ENCODE measurements around the gene SLC12A3.
"Not testable (repeated sequence)": the region's sequence is repeated elsewhere in the genome, so short reads cannot be mapped to it uniquely, and the experiment has no call there.

Gene SLC12A3

DNA sequence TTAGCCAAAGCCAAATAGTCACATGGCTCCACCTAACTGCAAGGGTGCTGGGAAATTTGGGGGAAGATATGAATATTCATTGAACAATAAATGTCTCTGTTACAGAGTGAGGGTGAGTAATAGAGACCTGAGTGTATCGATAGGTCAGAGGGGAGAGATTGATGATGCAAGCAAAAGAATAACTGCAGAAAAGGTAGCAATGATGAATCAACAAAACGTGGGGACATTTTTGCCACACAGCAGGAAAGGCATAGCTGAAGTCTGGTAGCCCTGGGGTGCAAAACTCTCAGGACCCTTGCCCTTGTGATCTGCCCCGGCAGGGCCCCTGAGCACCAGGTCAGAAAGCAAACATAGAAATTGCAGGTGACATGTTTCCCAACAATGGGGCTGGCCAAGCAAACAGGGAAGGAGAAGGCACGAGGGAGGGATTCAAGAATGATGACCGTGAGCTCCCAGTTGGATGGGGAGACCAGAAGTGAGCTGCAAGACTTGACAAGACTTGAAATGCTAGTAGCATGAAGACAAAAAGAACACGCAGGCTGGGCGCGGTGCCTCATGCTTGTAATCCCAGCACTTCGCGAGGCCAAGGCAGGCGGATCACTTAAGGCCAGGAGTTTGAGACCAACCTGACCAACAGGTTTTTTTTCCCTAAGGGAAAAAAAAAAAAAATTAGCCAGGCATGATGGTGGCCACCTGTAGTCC is 54.2 kb downstream of the SLC12A3 start:
- H3K4me1 Mint-ChIP-seq (ENCODE audit: low read depth), result peaks cover 49% of the 10 kb centered on the region
- no peaks in the 10 kb centered on the region for H3K36me3 Mint-ChIP-seq (ENCODE audit: low read depth)
- no peaks in the 10 kb centered on the region for H3K9me3 Mint-ChIP-seq
- no peak overlapping the region for H3K27ac Mint-ChIP-seq
- intact Hi-C loops (cut with micrococcal nuclease), result no loop called here
- H3K4me3 Mint-ChIP-seq, result no peak overlapping the region
- H3K27me3 Mint-ChIP-seq, result peaks cover 45% of the 10 kb centered on the region

DNA sequence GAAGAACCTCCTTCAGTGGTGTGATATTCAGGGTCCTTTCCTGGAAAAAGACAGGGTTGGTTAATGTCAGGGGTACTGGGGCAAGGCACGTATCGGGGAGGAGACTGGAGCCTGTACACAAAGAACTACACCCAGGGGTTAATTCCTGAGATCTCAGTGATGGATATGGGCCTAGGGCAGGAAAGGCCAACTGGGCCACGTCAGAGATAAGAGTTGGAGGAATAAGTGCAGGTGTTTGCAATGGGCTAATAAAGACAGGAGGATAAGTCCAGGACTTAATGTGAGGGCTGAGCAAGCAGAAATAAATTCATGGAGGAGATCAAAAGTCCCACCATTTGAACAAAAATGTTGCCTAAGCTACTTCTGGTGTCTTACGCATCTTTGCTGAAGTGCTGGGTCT is 56.6 kb downstream of the SLC12A3 start:
- Mint-ChIP-seq H3K27me3 (peaks cover 40% of the 10 kb centered on the region), H3K9me3 (no peaks in the 10 kb centered on the region)

GRCh38 chr16:56923481-56924091 is 58.6 kb downstream of the SLC12A3 start:
- peaks cover 32% of the 10 kb centered on the region for H3K4me1 Mint-ChIP-seq (ENCODE audit: low read depth)
- no peaks in the 10 kb centered on the region for H3K9me3 Mint-ChIP-seq
- no peaks in the 10 kb centered on the region for H3K36me3 Mint-ChIP-seq (ENCODE audit: low read depth)
- intact Hi-C loops (cut with micrococcal nuclease), result no loop called here
- H3K27me3 Mint-ChIP-seq, result peaks cover 30% of the 10 kb centered on the region
- no peak overlapping the region for H3K27ac Mint-ChIP-seq
- no peak overlapping the region for H3K4me3 Mint-ChIP-seq

More for the DNA sequence above, 56.6 kb downstream of the SLC12A3 start:
- Mint-ChIP-seq H3K4me1 (ENCODE audit: low read depth) (peaks cover 51% of the 10 kb centered on the region), H3K27ac (no peak overlapping the region), H3K36me3 (ENCODE audit: low read depth) (no peaks in the 10 kb centered on the region), H3K4me3 (no peak overlapping the region)
- intact Hi-C loops (cut with micrococcal nuclease), result no loop called here

- Mint-ChIP-seq H3K4me1 (ENCODE audit: low read depth) (peaks cover 17% of the 10 kb centered on the region), H3K36me3 (ENCODE audit: low read depth) (peaks cover 6% of the 10 kb centered on the region), H3K27ac (no peak overlapping the region), H3K9me3 (no peaks in the 10 kb centered on the region), H3K27me3 (peaks cover 4% of the 10 kb centered on the region), H3K4me3 (no peak overlapping the region)
- intact Hi-C loops (cut with micrococcal nuclease), result no loop called here
These were observed 62.5 kb downstream of the SLC12A3 start for GRCh38 chr16:56927471-56927870.

GRCh38 chr16:56929639-56930038 is 64.6 kb downstream of the SLC12A3 start:
- H3K9me3 Mint-ChIP-seq, result no peaks in the 10 kb centered on the region
- H3K27ac Mint-ChIP-seq, result no peak overlapping the region
- intact Hi-C loops (cut with micrococcal nuclease), result loop anchor here (10.0 kb wide), 1 partner anchor 195 kb away; the partner anchor contains the start of gene NUP93
- no peak overlapping the region for H3K4me3 Mint-ChIP-seq
- H3K36me3 Mint-ChIP-seq (ENCODE audit: low read depth), result peaks cover 21% of the 10 kb centered on the region
- H3K27me3 Mint-ChIP-seq, result peaks cover 4% of the 10 kb centered on the region
- peaks cover 24% of the 10 kb centered on the region for H3K4me1 Mint-ChIP-seq (ENCODE audit: low read depth)

- Mint-ChIP-seq H3K4me1 (ENCODE audit: low read depth) (peaks cover 27% of the 10 kb centered on the region), H3K9me3 (no peaks in the 10 kb centered on the region)
- intact Hi-C loops (cut with micrococcal nuclease), result loop anchor here (10.0 kb wide), 1 partner anchor 196 kb away; the partner anchor contains the start of gene NUP93
These were observed 65.7 kb downstream of the SLC12A3 start for GRCh38 chr16:56930486-56931270.

DNA sequence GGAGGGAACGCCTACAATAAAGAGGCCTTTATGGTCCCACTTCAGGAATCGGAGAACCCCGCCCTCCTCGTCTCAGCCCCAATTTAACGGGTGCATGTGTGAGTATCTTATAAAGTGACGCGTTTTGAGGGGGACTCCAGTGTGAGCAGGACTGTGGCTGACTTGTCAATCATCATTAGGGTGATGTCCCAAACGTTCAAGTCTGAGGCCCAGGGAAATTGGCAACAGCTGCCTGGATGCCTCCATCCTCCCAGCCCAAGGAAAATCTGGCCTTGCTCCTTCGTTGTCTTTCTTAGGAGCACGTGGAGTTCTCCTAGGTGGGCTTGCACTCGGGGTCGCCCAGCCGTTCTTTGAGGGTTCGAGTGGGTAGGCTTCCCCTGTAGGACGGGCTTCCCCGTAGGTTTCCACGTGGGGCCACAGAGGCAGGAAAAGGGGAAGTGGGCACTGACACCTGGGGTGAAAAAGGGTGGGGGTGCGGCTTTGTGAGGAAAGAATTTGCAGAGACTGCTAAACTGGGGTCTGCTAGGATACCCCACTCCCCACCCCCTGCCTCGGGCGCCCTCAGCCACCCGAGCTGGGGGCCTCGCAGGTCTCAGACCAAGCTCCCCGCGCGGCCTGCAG is 66.4 kb downstream of the SLC12A3 start:
- Mint-ChIP-seq H3K27ac (peak overlapping the region; percentile 100), H3K27me3 (peaks cover 2% of the 10 kb centered on the region), H3K4me1 (ENCODE audit: low read depth) (peaks cover 27% of the 10 kb centered on the region), H3K4me3 (peak overlapping the region; percentile 99), H3K36me3 (ENCODE audit: low read depth) (peaks cover 38% of the 10 kb centered on the region), H3K9me3 (no peaks in the 10 kb centered on the region)
- intact Hi-C loops (cut with micrococcal nuclease), result loop anchor here (10.0 kb wide), 1 partner anchor 197 kb away; the partner anchor contains the start of gene NUP93

More at GRCh38 chr16:56930486-56931270, 65.7 kb downstream of the SLC12A3 start:
- Mint-ChIP-seq H3K36me3 (ENCODE audit: low read depth) (peaks cover 31% of the 10 kb centered on the region), H3K4me3 (peak overlapping the region; percentile 99), H3K27ac (peak overlapping the region; percentile 100), H3K27me3 (peaks cover 4% of the 10 kb centered on the region)

GRCh38 chr16:56931892-56932720 is 67.1 kb downstream of the SLC12A3 start, which contains the start of gene HERPUD1:
HERPUD1 (plus strand) TSS chr16:56932142; CDS start chr16:56932245, 103 bp downstream.
- H3K27me3 Mint-ChIP-seq, result no peaks in the 10 kb centered on the region
- peak within 1 kb of the TSS; percentile 100 for H3K27ac Mint-ChIP-seq
- intact Hi-C loops (cut with micrococcal nuclease), result loop anchor here (1.0 to 10.0 kb wide), 3 partner anchors 21 to 197 kb away; partner anchors contain the start of gene NUP93
- peaks cover 46% of the 10 kb centered on the region for H3K36me3 Mint-ChIP-seq (ENCODE audit: low read depth)
- H3K9me3 Mint-ChIP-seq, result no peaks in the 10 kb centered on the region
- H3K4me3 Mint-ChIP-seq, result peak within 1 kb of the TSS; percentile 99
- H3K4me1 Mint-ChIP-seq (ENCODE audit: low read depth), result peaks cover 27% of the 10 kb centered on the region

DNA sequence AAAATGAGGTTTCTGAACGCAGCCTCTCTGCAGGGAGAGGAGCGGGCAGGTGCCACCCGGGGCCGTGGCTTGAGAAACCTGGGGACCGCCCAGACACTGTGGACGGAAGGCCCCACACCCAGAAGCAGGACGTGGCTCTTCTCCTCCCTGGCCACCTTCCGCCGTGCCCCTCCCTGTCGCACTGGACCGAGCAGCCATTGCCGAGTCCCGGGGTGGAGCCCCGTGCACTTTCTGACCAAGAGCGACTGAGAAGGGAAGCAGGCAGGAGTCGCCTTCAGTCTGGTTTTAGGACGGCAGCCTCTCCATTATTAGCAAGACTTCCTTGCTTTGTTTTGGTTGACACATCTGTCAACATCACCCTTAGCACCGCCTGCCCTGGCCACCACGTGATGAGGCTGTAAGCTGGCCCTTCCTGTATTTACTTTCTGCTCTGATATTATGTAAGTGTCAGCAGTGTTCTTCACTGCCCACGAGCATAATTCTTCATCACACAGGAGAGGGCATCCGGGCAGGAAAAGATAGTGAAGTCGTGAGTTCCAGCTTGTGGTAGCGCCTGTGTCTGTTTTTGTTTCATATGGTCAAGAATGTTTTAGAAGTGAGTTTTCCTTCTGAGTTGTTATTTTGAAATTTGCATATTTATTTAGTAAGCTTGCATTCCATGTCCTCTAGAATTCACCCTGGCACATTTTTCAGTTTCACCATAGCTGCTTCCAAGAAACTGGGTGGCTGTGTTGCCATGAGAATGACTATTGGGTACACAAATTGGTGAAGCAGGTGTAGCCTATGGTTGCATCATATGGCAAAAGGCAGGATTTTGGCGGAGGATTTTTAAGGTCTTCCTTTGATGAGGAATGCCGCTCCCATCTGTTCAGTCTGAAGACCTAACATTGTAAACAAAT is 68.0 kb downstream of the SLC12A3 start:
- H3K4me1 Mint-ChIP-seq (ENCODE audit: low read depth), result peaks cover 27% of the 10 kb centered on the region
- peaks cover 54% of the 10 kb centered on the region for H3K36me3 Mint-ChIP-seq (ENCODE audit: low read depth)
- no peaks in the 10 kb centered on the region for H3K27me3 Mint-ChIP-seq
- intact Hi-C loops (cut with micrococcal nuclease), result loop anchor here (1.0 to 10.0 kb wide), 3 partner anchors 22 to 198 kb away; partner anchors contain the start of gene NUP93
- peak overlapping the region; percentile 99 for H3K4me3 Mint-ChIP-seq
- no peaks in the 10 kb centered on the region for H3K9me3 Mint-ChIP-seq
- peak overlapping the region; percentile 100 for H3K27ac Mint-ChIP-seq

DNA sequence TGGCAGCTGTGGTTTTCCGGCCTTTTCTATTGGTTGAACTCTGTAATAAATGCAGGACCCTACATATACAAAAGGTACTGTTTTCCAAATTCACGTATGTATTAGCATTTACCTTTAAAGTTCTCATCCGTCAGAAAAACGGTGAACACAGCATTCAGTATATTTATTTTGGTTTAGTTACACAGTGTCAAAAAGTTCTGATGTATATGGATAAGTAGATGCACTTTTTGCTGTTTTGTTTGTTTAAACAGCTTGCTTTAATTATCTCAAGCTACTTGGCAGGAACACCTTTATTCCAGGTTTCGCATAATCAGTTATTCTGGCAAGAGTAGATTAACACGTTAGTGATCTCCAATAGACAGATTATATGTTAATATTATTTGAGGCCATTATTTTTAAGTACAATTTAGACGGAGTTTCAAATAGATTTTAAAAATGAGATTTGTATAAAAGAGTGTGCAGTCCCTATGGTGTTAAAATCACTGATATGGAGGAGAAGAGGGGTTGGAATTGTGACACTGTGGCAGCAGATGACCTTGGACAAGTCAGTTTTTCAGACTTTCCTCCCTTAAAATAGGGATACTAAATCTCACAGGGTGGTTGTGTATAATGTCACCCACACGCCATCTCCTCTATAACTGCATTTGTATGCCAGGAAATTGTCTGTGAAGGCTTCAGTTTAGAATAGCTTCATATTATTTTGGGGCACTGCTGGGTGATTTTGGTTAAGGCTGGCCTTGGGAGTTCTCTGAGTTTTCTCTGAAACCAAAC is 69.0 kb downstream of the SLC12A3 start:
- Mint-ChIP-seq H3K9me3 (no peaks in the 10 kb centered on the region), H3K4me1 (ENCODE audit: low read depth) (peaks cover 37% of the 10 kb centered on the region), H3K27ac (no peak overlapping the region), H3K27me3 (no peaks in the 10 kb centered on the region), H3K36me3 (ENCODE audit: low read depth) (peaks cover 65% of the 10 kb centered on the region), H3K4me3 (peak overlapping the region; percentile 99)
- intact Hi-C loops (cut with micrococcal nuclease), result loop anchor here (10.0 kb wide), 1 partner anchor 199 kb away; the partner anchor contains the start of gene NUP93

- intact Hi-C loops (cut with micrococcal nuclease), result loop anchor here (10.0 kb wide), 1 partner anchor 200 kb away; the partner anchor contains the start of gene NUP93
- Mint-ChIP-seq H3K4me3 (peak overlapping the region; percentile 40), H3K4me1 (ENCODE audit: low read depth) (peaks cover 41% of the 10 kb centered on the region), H3K36me3 (ENCODE audit: low read depth) (peaks cover 71% of the 10 kb centered on the region)
- not testable (repeated sequence) for H3K27ac Mint-ChIP-seq, H3K27me3 Mint-ChIP-seq, H3K9me3 Mint-ChIP-seq
These were observed 69.7 kb downstream of the SLC12A3 start for GRCh38 chr16:56934599-56935145.
